NCI-H146 (cell line): ENCODE results near the gene RNF10.
"Not testable (repeated sequence)": the region's sequence is repeated elsewhere in the genome, so short reads cannot be mapped to it uniquely, and the experiment has no call there.

Source experiments
- DNase-seq: peaks from one replicate; lab custom pipeline; 2025; lab: John Stamatoyannopoulos, UW

Gene RNF10

DNA sequence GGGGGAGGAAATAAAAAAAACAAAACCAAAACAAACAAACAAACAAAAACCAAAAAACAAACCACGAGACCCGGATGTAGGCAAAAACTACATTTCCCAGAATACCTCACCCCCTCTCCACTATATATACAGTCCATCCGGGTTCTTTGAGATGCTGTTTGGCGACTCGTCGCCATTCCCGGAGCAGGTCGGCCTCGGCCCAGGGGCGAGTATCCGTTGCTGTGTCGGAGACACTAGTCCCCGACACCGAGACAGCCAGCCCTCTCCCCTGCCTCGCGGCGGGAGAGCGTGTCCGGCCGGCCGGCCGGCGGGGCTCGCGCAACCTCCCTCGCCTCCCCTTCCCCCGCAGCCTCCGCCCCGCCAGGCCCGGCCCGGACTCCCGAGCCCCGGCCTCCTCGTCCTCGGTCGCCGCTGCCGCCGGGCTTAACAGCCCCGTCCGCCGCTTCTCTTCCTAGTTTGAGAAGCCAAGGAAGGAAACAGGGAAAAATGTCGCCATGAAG is at the start of gene RNF10:
Gene RNF10, plus strand, starts transcription at position 154 of the 500 bp plus-strand sequence. CDS start 456 bp downstream, outside the sequence.
- peak; percentile 89 for DNase-seq

- DNase-seq = no peak
Measured at GRCh38 chr12:120485961-120486881, 47.9 kb upstream of the RNF10 start.

DNA sequence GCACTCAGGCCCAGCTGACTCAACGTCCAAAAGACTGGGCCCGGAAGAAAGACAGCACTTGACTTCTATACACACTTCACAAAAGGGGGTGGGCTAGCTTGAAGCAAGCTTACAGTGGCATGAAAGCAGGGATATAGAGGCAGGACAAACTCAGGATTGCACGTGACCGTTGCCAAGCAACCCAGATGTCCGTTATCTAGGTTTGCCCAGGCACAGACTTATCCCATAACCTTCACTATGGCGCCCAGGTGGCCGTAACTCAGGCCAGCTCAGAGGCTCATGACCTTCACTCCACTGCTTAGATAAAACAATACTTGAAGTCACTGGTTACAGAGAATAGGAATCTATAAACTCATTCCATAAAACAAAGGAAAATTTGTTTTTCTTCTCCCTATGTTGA is 46.6 kb upstream of the RNF10 start:
- DNase-seq = not testable (repeated sequence)

DNA sequence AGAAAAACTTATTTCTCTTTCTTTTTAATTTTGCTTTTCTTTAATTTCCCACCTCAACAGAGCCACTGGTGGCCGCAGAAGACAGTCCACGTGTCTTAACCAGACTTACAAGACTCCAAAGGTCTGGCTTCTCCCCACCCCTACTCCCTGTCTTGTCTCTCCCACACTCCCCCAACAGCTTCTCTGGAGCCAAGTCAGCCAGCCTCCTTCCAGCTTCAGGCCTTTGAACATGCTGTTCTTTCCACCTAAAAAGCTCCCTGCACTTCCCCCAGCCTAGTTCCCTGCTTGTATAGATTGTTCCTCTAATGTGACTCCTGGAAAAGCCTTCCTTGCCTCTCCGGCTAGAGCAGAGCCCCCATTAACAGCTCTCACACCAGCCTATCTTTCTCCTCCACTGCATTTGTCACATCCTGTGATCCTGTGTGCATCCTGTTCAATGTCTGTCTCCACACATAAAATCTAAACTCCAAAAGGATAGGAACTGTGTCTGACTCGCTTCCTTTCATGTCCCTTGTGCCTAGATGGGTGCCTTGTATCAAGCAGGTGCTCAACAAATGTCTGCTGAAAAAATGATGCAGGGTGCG is 46.0 kb upstream of the RNF10 start:
- DNase-seq = no peak

DNA sequence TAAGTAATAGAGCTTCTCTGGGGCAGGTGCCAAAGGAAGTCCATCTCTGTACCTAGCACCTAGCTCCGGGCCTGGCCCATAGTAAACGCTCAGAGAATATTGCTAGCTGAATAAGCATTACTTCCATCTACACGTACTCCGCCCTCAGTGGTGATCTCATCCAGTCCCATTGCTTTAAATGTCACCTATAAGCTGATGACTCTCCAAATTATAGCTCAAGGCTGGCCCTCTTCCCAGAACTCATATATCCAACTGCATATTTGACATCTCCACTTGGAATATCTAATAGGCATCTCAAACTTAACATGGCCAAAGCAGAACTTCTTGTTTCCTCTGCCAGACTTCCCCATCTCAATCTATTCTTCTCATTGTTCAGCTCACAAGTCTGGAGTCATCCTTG is 45.1 kb upstream of the RNF10 start:
- no peak for DNase-seq

GRCh38 chr12:120490325-120490724 is 43.8 kb upstream of the RNF10 start:
- DNase-seq = no peak

DNA sequence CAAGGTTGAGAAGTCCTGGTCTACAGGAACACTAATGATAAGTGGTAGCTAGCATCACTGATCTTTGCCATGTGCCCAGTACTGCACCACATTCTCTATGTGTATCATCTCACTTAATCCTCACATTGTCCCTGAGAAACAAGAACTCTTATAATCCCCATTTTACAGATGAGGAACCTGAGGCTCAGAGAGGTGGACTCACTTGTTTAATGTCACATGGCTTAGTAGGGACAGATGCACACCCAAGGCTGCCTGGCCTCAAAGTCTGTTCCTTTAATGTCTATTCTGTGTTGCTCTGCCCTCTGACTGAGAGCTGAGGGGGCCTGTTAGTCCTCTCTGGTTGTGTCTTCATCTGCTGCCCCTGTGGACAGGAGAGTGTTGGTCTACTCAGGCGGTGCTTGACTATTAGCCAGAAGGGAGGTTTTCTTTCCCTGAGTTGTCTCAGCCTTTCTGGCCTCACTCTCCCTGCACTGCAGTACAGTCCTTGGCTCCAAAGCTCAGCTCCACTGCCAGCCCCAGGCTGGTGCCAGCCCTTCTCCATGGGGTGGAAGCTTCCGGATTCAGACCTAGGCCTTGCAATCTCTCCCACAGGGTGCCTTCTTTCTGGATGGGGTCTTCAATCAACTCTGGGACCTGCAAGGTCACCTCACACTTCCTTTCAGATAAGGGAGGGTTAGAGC is 43.2 kb upstream of the RNF10 start:
- DNase-seq = no peak

DNA sequence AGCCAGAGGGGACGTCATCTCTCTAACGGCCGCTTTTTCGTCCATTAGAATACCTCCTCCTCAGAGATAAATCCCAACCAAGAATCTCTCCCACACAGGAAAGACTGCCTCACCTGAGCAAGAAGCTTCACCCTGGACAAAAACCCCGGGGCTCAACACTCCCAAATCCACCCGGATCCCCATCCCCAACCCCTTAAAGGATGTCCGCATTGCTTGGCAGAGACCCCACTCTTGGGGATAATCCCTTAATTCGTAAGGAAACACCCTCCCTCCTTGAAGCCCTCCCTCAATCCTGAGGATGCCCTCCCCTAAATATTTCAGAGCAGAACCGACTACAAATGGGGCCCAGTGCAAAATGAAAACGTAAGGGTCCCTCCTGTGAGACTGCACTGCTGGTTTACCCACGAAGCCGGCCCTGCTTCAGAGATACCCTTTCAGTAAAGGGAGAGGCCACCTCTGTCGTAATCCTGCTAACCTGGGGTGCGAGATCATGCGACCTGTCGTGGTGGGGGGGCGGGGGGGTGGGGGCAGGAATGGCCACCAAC is 38.9 kb upstream of the RNF10 start:
- peak; percentile 28 for DNase-seq

- DNase-seq = peak; percentile 95
Measured at GRCh38 chr12:120495731-120496412, 38.3 kb upstream of the RNF10 start, which contains the start of gene DYNLL1. DYNLL1 (plus strand) TSS chr12:120496113; CDS start chr12:120496422, 309 bp downstream.

DNA sequence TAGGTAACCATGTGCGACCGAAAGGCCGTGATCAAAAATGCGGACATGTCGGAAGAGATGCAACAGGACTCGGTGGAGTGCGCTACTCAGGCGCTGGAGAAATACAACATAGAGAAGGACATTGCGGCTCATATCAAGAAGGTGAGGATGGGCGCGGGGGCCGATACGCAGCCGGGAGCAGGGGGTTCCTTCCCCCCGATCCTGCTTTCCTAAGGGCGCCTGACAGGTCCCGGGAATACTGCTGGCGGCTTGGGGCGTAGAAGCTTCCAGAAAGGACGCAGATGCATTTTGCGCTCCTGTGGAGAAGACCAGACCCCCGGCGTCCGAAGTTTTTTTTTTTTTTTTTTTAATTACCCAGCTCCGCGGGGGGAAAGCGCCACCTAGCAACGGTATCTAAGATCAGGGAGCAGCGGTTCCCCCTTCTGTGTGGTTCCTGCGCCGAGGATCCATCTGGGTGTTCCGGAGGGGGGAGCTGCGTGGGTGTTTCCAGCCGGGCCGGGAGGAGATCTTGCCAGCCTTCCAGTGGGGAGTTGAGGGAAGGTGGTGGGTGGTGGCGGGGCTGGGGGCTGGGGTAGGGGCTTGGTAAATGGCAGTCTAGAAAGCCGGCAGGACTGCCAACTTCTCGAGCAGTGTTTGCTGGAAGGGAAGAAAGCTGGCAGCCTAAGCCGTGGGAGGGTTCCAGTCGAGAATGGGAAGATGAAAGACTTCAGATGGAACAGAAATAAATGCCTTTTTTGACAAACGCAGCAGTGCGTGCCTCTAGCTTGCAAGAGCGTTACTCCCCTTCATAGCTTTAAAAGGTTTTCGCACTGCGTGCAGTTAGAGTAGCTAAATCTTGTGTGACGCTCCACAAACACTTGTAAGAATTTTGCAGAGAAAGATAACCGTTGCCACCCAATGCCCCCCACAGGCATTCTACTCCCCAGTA is 37.5 kb upstream of the RNF10 start:
- peak; percentile 70 for DNase-seq

- DNase-seq = no peak
Measured at GRCh38 chr12:120497524-120498150, 36.5 kb upstream of the RNF10 start.

DNA sequence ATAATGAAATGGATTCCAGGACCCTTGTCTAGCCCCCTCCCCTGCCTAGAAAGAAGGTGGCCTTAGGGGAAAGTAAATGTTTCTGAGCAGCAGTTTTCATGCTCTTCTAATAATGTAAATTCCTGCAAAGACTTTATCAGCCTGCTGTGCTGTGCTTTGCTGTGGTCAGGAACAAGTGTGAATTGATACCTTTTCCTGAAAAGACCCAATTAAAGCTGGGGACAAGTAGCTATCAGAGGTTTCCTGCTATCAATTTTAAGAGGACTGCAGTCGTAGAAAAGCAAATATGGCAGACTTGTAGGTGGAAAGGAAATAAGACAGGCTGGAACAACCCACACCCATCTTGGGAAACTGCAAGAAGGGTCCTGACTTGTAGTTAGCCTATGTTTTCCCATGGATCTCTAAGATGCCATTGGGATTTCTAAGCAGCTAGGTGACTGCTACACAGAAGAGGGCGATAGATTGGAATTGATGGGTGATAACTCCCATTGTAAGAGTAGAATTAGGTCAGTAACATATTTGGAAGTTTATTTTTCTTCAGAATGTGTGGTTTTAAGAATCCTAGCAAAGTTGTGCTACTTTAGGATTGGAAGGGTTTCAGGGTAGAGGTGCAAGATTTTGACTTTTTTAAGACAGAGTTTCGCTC is 35.2 kb upstream of the RNF10 start:
- no peak for DNase-seq

- no peak for DNase-seq
Measured at GRCh38 chr12:120500581-120500980, 33.6 kb upstream of the RNF10 start.

DNA sequence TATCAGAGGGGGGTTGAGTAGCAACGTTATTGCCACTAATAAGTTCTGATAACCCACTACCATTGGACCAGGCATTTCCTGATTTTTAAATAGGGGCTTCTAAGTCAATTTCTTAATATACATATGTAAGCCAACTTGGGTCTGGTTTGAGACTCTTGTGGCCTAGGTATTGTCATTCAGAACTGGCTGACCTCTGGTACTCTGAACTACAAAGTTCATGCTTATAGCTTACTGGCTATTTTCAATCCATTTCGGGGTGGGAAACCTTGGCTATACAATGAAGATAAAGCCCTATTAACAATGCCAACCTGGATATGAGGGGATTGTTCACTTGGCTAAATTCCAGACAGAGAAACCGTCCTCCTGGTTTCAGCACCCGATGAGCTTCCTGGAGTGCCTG is 29.6 kb upstream of the RNF10 start:
- no peak for DNase-seq

GRCh38 chr12:120508537-120508936 is 25.6 kb upstream of the RNF10 start:
- DNase-seq = no peak

DNA sequence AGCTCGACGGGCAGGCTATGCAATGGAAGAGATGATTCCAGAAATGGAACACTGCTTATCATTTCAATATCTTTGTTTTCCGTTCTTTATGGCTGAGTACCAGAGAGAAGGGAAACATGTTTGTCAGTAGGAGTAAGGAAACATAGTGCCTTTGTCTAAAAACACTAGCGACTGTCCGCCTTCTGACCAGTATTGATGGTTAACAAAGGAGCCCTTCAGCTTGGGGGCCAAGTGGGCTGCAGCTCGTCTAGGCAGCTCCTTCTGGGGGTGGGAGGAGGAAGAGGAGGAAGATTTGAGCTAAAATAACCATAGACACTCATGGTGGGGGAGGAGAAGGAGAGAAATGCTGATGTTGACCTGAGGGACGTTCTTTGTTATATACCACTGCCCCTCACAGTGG is 20.2 kb upstream of the RNF10 start:
- no peak for DNase-seq

DNA sequence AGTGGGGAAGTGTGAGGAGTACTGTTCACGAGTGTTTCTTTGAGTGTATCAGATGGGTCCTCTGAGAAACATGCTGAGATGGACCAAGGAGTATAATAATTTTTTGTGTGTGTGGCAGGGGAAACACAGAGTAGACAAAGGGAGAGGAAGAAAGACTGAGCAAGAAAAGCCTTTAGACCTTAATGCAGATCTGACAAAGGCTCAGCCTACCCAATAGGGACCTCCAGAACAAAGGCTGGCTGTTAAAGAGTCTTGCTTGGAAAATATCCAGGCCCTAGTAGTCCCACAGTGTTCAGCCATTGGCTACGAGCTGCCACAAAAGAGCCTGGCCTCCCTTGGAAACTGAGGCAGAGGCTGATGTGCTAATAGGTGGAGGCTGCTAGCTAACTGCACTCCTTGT is 18.7 kb upstream of the RNF10 start:
- DNase-seq = no peak

DNA sequence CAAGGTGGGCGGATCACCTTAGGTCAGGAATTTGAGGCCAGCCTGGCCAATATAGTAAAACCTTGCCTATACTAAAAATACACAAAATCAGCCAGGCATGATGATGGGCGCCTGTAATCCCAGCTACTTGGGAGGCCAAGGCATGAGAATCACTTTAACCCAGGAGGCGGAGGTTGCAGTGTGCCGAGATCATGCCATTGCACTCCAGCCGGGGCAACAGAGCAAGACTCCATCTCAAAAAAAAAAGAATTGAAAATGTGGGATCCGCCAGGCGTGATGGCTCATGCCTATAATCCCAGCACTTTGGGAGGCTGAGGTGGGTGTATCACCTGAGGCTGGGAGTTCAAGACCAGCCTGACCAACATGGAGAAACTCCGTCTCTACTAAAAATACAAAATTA is 14.8 kb upstream of the RNF10 start:
- not testable (repeated sequence) for DNase-seq

GRCh38 chr12:120522568-120522967 is 11.6 kb upstream of the RNF10 start:
- DNase-seq = no peak
